H1 (cell line): ENCODE data around the gene WNT2. TPM values are rescaled to one million over a fixed set of nuclear protein-coding genes. Genes with fewer than 3 reads are reported as not detected.

Experiments
- CTCF ChIA-PET: fragments of 300-600 bp; sonication (Branson Sonifier 250); formaldehyde crosslinking; loops from one replicate; lab custom pipeline; 2021; ENCODE audit not compliant: partially characterized antibody; lab: Charles Lee
- POLR2A ChIA-PET: fragments of 300-600 bp; sonication (Branson Sonifier 250); formaldehyde crosslinking; loops from one replicate; lab custom pipeline; 2021; ENCODE audit warnings: inconsistent platforms; ENCODE audit not compliant: partially characterized antibody; lab: Charles Lee
- DNase-seq, 2 experiments: peaks; one replicate each; pipeline versions ENCODE4 v3.0.0 to v3.0.0-alpha.2; 2010 to 2022; ENCODE audit warnings: low spot score in 2 of 2, low read depth in 1 of 2, mixed read lengths in 1 of 2
- FAIRE-seq: peaks from 2 replicates; lab custom pipeline; 2011; peaks lifted over from hg19 to GRCh38; lab: Jason Lieb, UNC
- H2AFZ ChIP-seq: 2 replicates; pipeline ENCODE4 v1.8.1; 2012; ENCODE audit warnings: low read length, inconsistent platforms
- H2AK5ac ChIP-seq: 2 replicates; pipeline ENCODE4 v1.6.1; 2013; ENCODE audit warnings: low read depth, low read length
- H2BK120ac ChIP-seq: replicated peaks from 2 replicates; pipeline ENCODE3; 2013; ENCODE audit warnings: low read depth, low read length, inconsistent platforms
- H2BK12ac ChIP-seq: 2 replicates; pipeline ENCODE4 v1.6.1; 2013; ENCODE audit warnings: low read depth, low read length
- H2BK15ac ChIP-seq: 2 replicates; pipeline ENCODE4 v1.6.1; 2013; ENCODE audit warnings: low read length
- H2BK20ac ChIP-seq: 2 replicates; pipeline ENCODE4 v1.6.1; 2013; ENCODE audit warnings: low read length
- H2BK5ac ChIP-seq: 2 replicates; pipeline ENCODE4 v1.6.1; 2013; ENCODE audit warnings: low read depth, low read length
- H3K14ac ChIP-seq: 2 replicates; pipeline ENCODE4 v1.6.1; 2013; ENCODE audit warnings: inconsistent platforms; ENCODE audit not compliant: insufficient read length
- H3K18ac ChIP-seq: 2 replicates; pipeline ENCODE4 v1.6.1; 2013; ENCODE audit warnings: low read length; ENCODE audit errors: extremely low read depth
- H3K23ac ChIP-seq: 2 replicates; pipeline ENCODE4 v1.6.1; 2013; ENCODE audit warnings: inconsistent platforms; ENCODE audit not compliant: insufficient read length
- H3K23me2 ChIP-seq: 2 replicates; pipeline ENCODE4 v1.6.1; 2013; ENCODE audit warnings: low read depth, low read length
- H3K27ac ChIP-seq: 2 replicates; pipeline ENCODE4 v1.6.1; 2011; ENCODE audit warnings: low read depth, low read length, inconsistent platforms
- H3K27me3 ChIP-seq, 4 experiments: replicated peaks in 1 of 4; 1 replicate in 1 of 4; 2 replicates in 3 of 4; pipeline versions ENCODE4 v1.6.1 to v1.8.1; 2011 to 2013; ENCODE audit warnings: low read length in 3 of 4, mild to moderate bottlenecking in 3 of 4, inconsistent platforms in 2 of 4, mixed read lengths in 2 of 4, moderate library complexity in 1 of 4; ENCODE audit not compliant: control insufficient read depth in 3 of 4, insufficient read depth in 3 of 4; ENCODE audit errors: extremely low read depth in 1 of 4
- H3K36me3 ChIP-seq, 4 experiments: 2 replicates each; pipeline versions ENCODE4 v1.6.1 to v1.8.1; 2011 to 2013; ENCODE audit warnings: mild to moderate bottlenecking in 4 of 4, low read length in 3 of 4, moderate library complexity in 2 of 4, control low read depth in 1 of 4, inconsistent platforms in 1 of 4; ENCODE audit not compliant: insufficient read depth in 4 of 4, control insufficient read depth in 2 of 4
- H3K4ac ChIP-seq: replicated peaks from 2 replicates; pipeline ENCODE3; 2013; ENCODE audit warnings: low read length, low read depth, mixed read lengths, inconsistent platforms; ENCODE audit not compliant: insufficient read length
- H3K4me1 ChIP-seq, 4 experiments: replicated peaks in 1 of 4; 1 replicate in 1 of 4; 2 replicates in 3 of 4; pipeline versions ENCODE4 v1.6.1 to v1.8.1; 2011 to 2013; ENCODE audit warnings: low read length in 3 of 4, inconsistent platforms in 2 of 4, mixed read lengths in 1 of 4; ENCODE audit not compliant: insufficient read depth in 4 of 4, control insufficient read depth in 3 of 4
- H3K4me2 ChIP-seq, 2 experiments: 2 replicates each; pipeline versions ENCODE4 v1.6.1 to v1.8.1; 2011 to 2013; ENCODE audit warnings: low read depth in 2 of 2, low read length in 2 of 2, control low read depth in 1 of 2, inconsistent platforms in 1 of 2, mild to moderate bottlenecking in 1 of 2; ENCODE audit not compliant: insufficient read depth in 1 of 2
- H3K4me3 ChIP-seq, 4 experiments: fragments of 200-600, 300-600 bp in 1 of 4; sonication (generic), shearing (Covaris generic), sonication (Bioruptor Twin) in 1 of 4; 2 replicates each; pipeline versions ENCODE4 v1.5.1 to v1.8.1; 2011 to 2016; ENCODE audit warnings: low read length in 4 of 4, low read depth in 3 of 4, control low read depth in 2 of 4, inconsistent platforms in 2 of 4, mild to moderate bottlenecking in 2 of 4, mixed read lengths in 1 of 4, moderate library complexity in 1 of 4; ENCODE audit not compliant: insufficient read depth in 2 of 4; ENCODE audit errors: extremely low read depth in 1 of 4
- H3K56ac ChIP-seq: replicated peaks from 2 replicates; pipeline ENCODE3; 2013; ENCODE audit warnings: low read depth, mild to moderate bottlenecking, mixed read lengths, low read length, inconsistent platforms; ENCODE audit not compliant: insufficient read length
- H3K79me1 ChIP-seq: 2 replicates; pipeline ENCODE4 v1.6.1; 2013; ENCODE audit warnings: low read depth, low read length, control low read depth
- H3K79me2 ChIP-seq, 2 experiments: 2 replicates each; pipeline versions ENCODE4 v1.6.1 to v1.8.1; 2012 to 2013; ENCODE audit warnings: low read length in 2 of 2, mild to moderate bottlenecking in 2 of 2, inconsistent platforms in 1 of 2; ENCODE audit not compliant: insufficient read depth in 2 of 2, control insufficient read depth in 1 of 2
- H3K9ac ChIP-seq, 4 experiments: replicated peaks in 1 of 4; 1 replicate in 1 of 4; 2 replicates in 3 of 4; pipeline versions ENCODE4 v1.6.1 to v1.8.1; 2011 to 2013; ENCODE audit warnings: low read depth in 3 of 4, low read length in 3 of 4, control low read depth in 2 of 4, mild to moderate bottlenecking in 2 of 4, moderate library complexity in 2 of 4, inconsistent platforms in 1 of 4; ENCODE audit errors: extremely low read depth in 1 of 4
- H3K9me3 ChIP-seq, 2 experiments: 2 replicates each; pipeline versions ENCODE4 v1.6.1 to v1.8.1; 2012 to 2013; ENCODE audit warnings: mild to moderate bottlenecking in 2 of 2, moderate library complexity in 2 of 2, control low read depth in 1 of 2, inconsistent platforms in 1 of 2, low read depth in 1 of 2, low read length in 1 of 2, mixed read lengths in 1 of 2; ENCODE audit not compliant: insufficient read depth in 2 of 2
- H4K20me1 ChIP-seq, 2 experiments: replicated peaks in 1 of 2; 2 replicates each; pipeline versions ENCODE3 to v1.8.1; 2011 to 2013; ENCODE audit warnings: inconsistent platforms in 2 of 2, low read length in 2 of 2, mild to moderate bottlenecking in 1 of 2; ENCODE audit not compliant: insufficient read depth in 2 of 2, control insufficient read depth in 1 of 2
- H4K5ac ChIP-seq: 2 replicates; pipeline ENCODE4 v1.6.1; 2013; ENCODE audit warnings: low read length, low read depth, mixed read lengths, inconsistent platforms; ENCODE audit not compliant: insufficient read length
- H4K8ac ChIP-seq: 2 replicates; pipeline ENCODE4 v1.8.0; 2013; ENCODE audit warnings: mild to moderate bottlenecking, moderate library complexity, low read length, inconsistent platforms; ENCODE audit not compliant: insufficient read depth; ENCODE audit errors: extremely low read depth
- H4K91ac ChIP-seq: replicated peaks from 2 replicates; pipeline ENCODE3; 2013; ENCODE audit warnings: low read length, mixed read lengths, inconsistent platforms; ENCODE audit not compliant: insufficient read length
- CEBPB ChIP-seq: IDR thresholded peaks from 2 replicates; pipeline ENCODE4 v1.6.1; 2012; ENCODE audit warnings: low read depth, low read length
- CTBP2 ChIP-seq: IDR thresholded peaks from 2 replicates; pipeline ENCODE4 v1.7.0; 2011; ENCODE audit warnings: borderline replicate concordance, mild to moderate bottlenecking, moderate library complexity, mixed read lengths, low read length; ENCODE audit not compliant: insufficient read depth, insufficient read length
- CTCF ChIP-seq, 3 experiments: IDR thresholded peaks; 1 replicate in 2 of 3; 2 replicates in 1 of 3; pipeline versions ENCODE4 v1.5.1 to v1.6.1; 2011; ENCODE audit warnings: low read length in 3 of 3, mild to moderate bottlenecking in 3 of 3, inconsistent platforms in 2 of 3, low read depth in 1 of 3, moderate library complexity in 1 of 3; ENCODE audit not compliant: insufficient read depth in 1 of 3; ENCODE audit errors: control extremely low read depth in 1 of 3
- EGR1 ChIP-seq: IDR thresholded peaks from 2 replicates; pipeline ENCODE4 v1.6.1; 2011; ENCODE audit warnings: low read depth, low read length, borderline replicate concordance
- EP300 ChIP-seq, 2 experiments: IDR thresholded peaks; 1 replicate in 1 of 2; 2 replicates in 1 of 2; pipeline ENCODE4 v1.6.1; 2011 to 2012; ENCODE audit warnings: low read depth in 2 of 2, low read length in 2 of 2, mild to moderate bottlenecking in 2 of 2, borderline replicate concordance in 1 of 2, inconsistent platforms in 1 of 2, moderate library complexity in 1 of 2
- GTF2F1 ChIP-seq: IDR thresholded peaks from 2 replicates; pipeline ENCODE4 v1.6.1; 2012; ENCODE audit warnings: low read depth, low read length, improper control_type of control experiment, borderline replicate concordance
- RNF2 ChIP-seq: fragments of 200-900, 300-1000 bp; sonication (generic); IDR thresholded peaks from 2 replicates; pipeline ENCODE4 v1.7.1; 2016; ENCODE audit warnings: borderline replicate concordance, low read depth, mild to moderate bottlenecking, antibody characterized with exemption, low read length; ENCODE audit not compliant: poor library complexity, severe bottlenecking; ENCODE audit errors: missing control alignments
- SP1 ChIP-seq: IDR thresholded peaks from 2 replicates; pipeline ENCODE4 v1.6.1; 2011; ENCODE audit warnings: low read depth, low read length
- TBP ChIP-seq: IDR thresholded peaks from 2 replicates; pipeline ENCODE4 v1.6.1; 2011; ENCODE audit warnings: low read depth, low read length, improper control_type of control experiment
- TCF12 ChIP-seq: IDR thresholded peaks from 2 replicates; pipeline ENCODE4 v1.6.1; 2011; ENCODE audit warnings: low read depth, mild to moderate bottlenecking, low read length
- YY1 ChIP-seq: IDR thresholded peaks from 2 replicates; pipeline ENCODE4 v1.6.1; 2011; ENCODE audit warnings: low read depth, mild to moderate bottlenecking, low read length
- WGBS, 2 experiments: shearing (Covaris generic) in 1 of 2; methylation state at CpG; one replicate each; pipeline versions ENCODE4 v1.1.6 to v1.1.7; 2013 to 2015; ENCODE audit warnings: low lambda C conversion rate in 2 of 2, mixed read lengths in 2 of 2, inconsistent platforms in 1 of 2, low coverage in 1 of 2, missing lambda C conversion rate in 1 of 2; ENCODE audit not compliant: insufficient replicate concordance in 2 of 2, insufficient coverage in 1 of 2, insufficient read length in 1 of 2; ENCODE audit errors: extremely low coverage in 1 of 2, missing lambda C conversion rate in 1 of 2; 5-methylcytosine and 5-hydroxymethylcytosine counted together
- polyA plus RNA-seq, 7 experiments: library from polyadenylated mRNA; depleted of rRNA in 3 of 7; stranded (reverse) in 5 of 7; unstranded in 2 of 7; fragments of >200 nt in 5 of 7; fragments of 200-250 nt in 2 of 7; gene quantifications; 1 replicate in 5 of 7; 2 replicates in 1 of 7; 4 replicates in 1 of 7; pipeline versions ENCODE4 v1.2.1 to v1.2.3, GENCODE V29; 2011 to 2013; ENCODE audit warnings: missing spikeins in 2 of 7, mixed read lengths in 2 of 7
- total RNA-seq: library from RNA; stranded (reverse); fragmentation: NEBNext Ultra II Directional; extraction: Animal tissue kit (Norgen Biotek cat#: 25700); gene quantifications from 2 replicates; pipeline ENCODE4 v1.2.1, GENCODE V29; 2021

The WNT2 gene
- total and polyA plus RNA-seq, 2 of the 8 experiments (the other 6 are each of a cell fraction or from before 2014, with no cell fraction given): not detected

- Histone ChIP-seq H3K27ac (no peak overlapping the region), H3K4me3 (no peak overlapping the region), H2BK15ac (no peak overlapping the region), H3K9me3 (no peaks in the 10 kb centered on the region), H2BK12ac (no peak overlapping the region), H4K91ac (no peak overlapping the region), H4K20me1 (peaks cover 0 to 3% of the 10 kb centered on the region in 2 experiments), H2BK5ac (no peak overlapping the region), H4K8ac (no peak overlapping the region), H3K27me3 (peaks cover 38 to 55% (median 52%) of the 10 kb centered on the region in 4 experiments), H3K79me2 (no peaks in the 10 kb centered on the region), H3K23ac (no peak overlapping the region), H3K18ac (no peak overlapping the region), H4K5ac (no peak overlapping the region), H2BK120ac (no peak overlapping the region), H3K9ac (no peak overlapping the region), H3K36me3 (peaks cover 0 to 3% (median 0%) of the 10 kb centered on the region in 4 experiments; a peak in 1 of 8 replicates), H3K4ac (no peak overlapping the region), H3K4me1 (peaks cover 0 to 13% (median 1%) of the 10 kb centered on the region in 4 experiments; a peak in 3 of 7 replicates), H2AK5ac (no peak overlapping the region), H3K23me2 (peaks cover 13% of the 10 kb centered on the region), H3K79me1 (no peaks in the 10 kb centered on the region), H2AFZ (no peak overlapping the region), H3K14ac (no peak overlapping the region), H3K4me2 (no peak overlapping the region), H2BK20ac (no peak overlapping the region), H3K56ac (no peak overlapping the region)
- ChIA-PET POLR2A (no interaction called here), CTCF (interaction anchor here (1.0 to 1.2 kb wide), 2 partner anchors 28 to 47 kb away, joined by 3 read pairs; no protein-coding TSS in a partner anchor)
- WGBS, 2 experiments: 88% methylated on average over 3 of the region's 3 CpGs; no CpG with 5 or more reads in 1 of the 2 experiments
- FAIRE-seq (no peak), DNase-seq (no peak)
- TF ChIP-seq YY1 (no peak), TBP (no peak), SP1 (no peak), RNF2 (no peak), GTF2F1 (no peak), TCF12 (no peak), EGR1 (no peak), EP300 (IDR thresholded peaks at IDR 0.05; ENCODE audit: borderline replicate concordance in 1 of 2, low read depth in 2 of 2, low read length in 2 of 2) (no peak), CEBPB (no peak), CTBP2 (no peak), CTCF (IDR thresholded peaks at IDR 0.05; ENCODE audit: control extremely low read depth in 1 of 3, insufficient read depth in 1 of 3, low read depth in 1 of 3, low read length in 3 of 3) (no peak)
Measured at GRCh38 chr7:117319181-117319580, 3.7 kb downstream of the WNT2 start.
